T-helper 1 cell treated with Interleukin-12 subunit alpha and Interleukin-12 subunit beta and Interleukin-4 antibody, amounts not matched to agents 30 μg/mL and 1 μg/mL, for 36 hours (primary cell): ENCODE measurements around the gene KIF25.

Experiments used
- H3K27ac Mint-ChIP-seq: one replicate; pipeline ENCODE4 v1.8.0; 2021; ENCODE audit warnings: mild to moderate bottlenecking, mixed read lengths
- H3K27me3 Mint-ChIP-seq: one replicate; pipeline ENCODE4 v1.8.0; 2021; ENCODE audit warnings: low read depth, mixed read lengths
- H3K36me3 Mint-ChIP-seq: one replicate; pipeline ENCODE4 v1.8.0; 2021; ENCODE audit warnings: low read depth, mixed read lengths
- H3K4me1 Mint-ChIP-seq: one replicate; pipeline ENCODE4 v1.8.0; 2021; ENCODE audit warnings: low read depth, mixed read lengths
- H3K4me3 Mint-ChIP-seq: one replicate; pipeline ENCODE4 v1.8.0; 2021; ENCODE audit warnings: mild to moderate bottlenecking, moderate library complexity, mixed read lengths
- H3K9me3 Mint-ChIP-seq: one replicate; pipeline ENCODE4 v1.8.0; 2021; ENCODE audit warnings: mixed read lengths

Gene KIF25

GRCh38 chr6:168014428-168014827 lies 17.0 kb downstream of the KIF25 start:
- Mint-ChIP-seq H3K9me3 (peaks cover 42% of the 10 kb centered on the region), H3K36me3 (peaks cover 3% of the 10 kb centered on the region), H3K27ac (no peak overlapping the region), H3K4me3 (no peak overlapping the region), H3K27me3 (no peaks in the 10 kb centered on the region), H3K4me1 (no peaks in the 10 kb centered on the region)

DNA sequence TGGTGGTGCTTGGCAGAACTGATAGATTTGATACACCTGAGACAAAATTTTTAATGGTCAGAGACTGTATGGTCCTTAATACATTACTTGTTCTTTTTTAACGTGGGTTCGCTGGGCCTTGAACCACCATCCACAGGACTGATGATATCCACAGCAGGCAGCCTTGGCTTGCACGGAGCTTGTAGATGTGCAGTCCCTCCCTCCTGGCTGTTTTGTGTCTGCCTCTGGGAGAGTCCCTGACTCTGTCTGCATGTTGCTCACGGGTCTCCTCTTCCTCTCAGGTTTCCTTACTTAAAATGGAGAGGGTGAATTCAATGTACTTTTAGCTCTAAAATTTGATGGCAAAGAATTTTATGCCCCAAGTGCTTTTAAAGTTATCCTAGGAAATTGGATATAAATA lies 17.5 kb downstream of the KIF25 start:
- Mint-ChIP-seq H3K9me3 (peaks cover 38% of the 10 kb centered on the region), H3K36me3 (peaks cover 3% of the 10 kb centered on the region), H3K4me3 (no peak overlapping the region), H3K27ac (no peak overlapping the region), H3K27me3 (no peaks in the 10 kb centered on the region), H3K4me1 (no peaks in the 10 kb centered on the region)

DNA sequence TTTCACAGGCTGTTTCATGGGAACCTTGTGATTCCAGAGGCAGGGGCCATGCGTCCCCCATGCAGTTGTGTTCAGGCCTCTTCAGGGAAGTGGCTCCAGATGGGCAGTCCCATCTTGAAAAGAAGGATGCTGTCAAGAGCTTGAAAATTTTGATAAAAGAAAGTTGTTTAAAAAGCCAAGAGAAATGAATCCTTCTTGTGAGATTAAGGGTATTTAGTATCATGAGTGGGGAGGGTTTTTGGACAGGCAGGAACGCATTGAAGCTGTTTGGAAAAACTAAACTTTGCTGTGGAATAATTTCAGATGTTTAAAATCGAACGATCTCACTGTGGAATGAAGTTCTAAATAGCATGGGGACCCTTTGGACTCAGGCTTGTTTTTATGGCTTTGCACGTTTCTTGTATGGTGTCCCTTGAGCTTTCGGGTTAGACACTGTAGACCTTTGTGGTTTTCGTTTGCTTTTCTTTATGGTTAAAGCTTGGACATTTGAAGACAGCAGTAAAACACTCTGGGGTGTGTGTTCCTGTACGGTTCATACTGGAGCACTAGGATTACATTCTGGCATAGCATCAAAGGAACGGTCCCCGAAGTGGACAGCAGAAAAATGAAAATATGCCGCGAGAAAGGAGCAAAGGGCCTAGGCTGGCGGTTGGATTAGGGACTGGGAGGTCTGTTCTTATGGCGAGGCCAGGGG lies 18.2 kb downstream of the KIF25 start:
- Mint-ChIP-seq H3K4me3 (no peak overlapping the region), H3K9me3 (peaks cover 34% of the 10 kb centered on the region), H3K27me3 (no peaks in the 10 kb centered on the region), H3K27ac (no peak overlapping the region), H3K36me3 (peaks cover 3% of the 10 kb centered on the region), H3K4me1 (no peaks in the 10 kb centered on the region)

DNA sequence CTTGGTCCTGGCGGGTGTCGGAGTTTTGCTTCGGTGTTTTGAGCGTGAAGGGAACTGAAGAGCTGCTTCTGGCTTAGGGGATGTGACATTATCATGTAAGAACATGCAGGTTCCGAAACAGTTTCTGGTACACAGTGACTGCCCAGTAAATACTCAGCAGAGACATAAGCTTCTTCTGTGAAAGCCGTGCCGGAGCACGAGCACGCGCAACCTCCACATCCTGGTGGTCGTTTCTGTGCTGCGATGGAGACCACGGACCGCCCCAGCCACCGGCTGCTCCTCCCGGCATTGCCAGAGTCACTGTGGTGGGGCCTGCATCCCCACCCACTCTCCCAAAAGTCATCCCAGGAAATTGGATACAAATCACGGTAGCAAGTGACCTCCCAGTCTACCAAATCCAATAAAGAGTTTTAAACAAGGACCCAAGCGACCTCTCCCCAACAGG lies 18.7 kb downstream of the KIF25 start:
- H3K4me1 Mint-ChIP-seq: no peaks in the 10 kb centered on the region
- H3K9me3 Mint-ChIP-seq: peaks cover 29% of the 10 kb centered on the region
- peaks cover 3% of the 10 kb centered on the region for H3K36me3 Mint-ChIP-seq
- no peak overlapping the region for H3K27ac Mint-ChIP-seq
- no peak overlapping the region for H3K4me3 Mint-ChIP-seq
- no peaks in the 10 kb centered on the region for H3K27me3 Mint-ChIP-seq

DNA sequence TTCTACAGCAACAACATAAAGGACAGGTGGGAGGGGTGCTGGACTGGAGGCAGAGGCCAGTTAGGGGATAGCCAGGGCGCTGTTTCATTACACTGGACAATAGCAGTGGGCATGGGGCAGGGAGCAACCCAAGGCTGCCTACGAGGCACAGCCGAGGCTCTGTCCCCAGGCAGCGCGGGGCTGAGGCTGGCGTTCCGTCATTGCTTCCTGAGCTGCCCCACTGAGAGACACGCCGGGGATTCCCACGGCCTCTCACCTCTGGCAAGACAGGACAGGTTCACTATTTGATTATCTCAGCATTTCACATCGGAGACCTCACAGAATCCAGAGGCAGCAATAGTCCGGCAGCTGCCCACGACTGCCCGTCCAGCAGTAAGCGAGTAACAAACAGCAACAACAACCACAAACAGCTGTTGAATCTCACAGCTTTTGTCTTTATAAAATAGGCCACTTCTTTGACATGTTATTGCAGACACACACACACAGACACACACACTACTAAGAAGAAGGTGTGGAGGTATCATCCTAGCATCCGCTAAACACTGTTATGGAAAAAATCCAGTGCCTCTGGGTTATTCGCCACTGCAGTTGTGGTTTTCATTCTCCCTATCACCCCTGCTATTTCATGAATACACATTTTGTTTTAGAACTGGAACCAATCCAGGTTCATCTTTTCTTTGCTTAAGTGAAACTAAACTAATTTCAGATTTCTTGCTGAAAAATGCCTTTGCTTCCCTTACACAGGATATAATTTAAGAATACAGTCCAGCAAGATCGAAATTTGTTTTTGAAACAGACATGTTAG lies 19.5 kb downstream of the KIF25 start:
- Mint-ChIP-seq H3K9me3 (peaks cover 21% of the 10 kb centered on the region), H3K27ac (no peak overlapping the region), H3K27me3 (no peaks in the 10 kb centered on the region), H3K4me1 (no peaks in the 10 kb centered on the region), H3K36me3 (peaks cover under 1% of the 10 kb centered on the region), H3K4me3 (no peak overlapping the region)

DNA sequence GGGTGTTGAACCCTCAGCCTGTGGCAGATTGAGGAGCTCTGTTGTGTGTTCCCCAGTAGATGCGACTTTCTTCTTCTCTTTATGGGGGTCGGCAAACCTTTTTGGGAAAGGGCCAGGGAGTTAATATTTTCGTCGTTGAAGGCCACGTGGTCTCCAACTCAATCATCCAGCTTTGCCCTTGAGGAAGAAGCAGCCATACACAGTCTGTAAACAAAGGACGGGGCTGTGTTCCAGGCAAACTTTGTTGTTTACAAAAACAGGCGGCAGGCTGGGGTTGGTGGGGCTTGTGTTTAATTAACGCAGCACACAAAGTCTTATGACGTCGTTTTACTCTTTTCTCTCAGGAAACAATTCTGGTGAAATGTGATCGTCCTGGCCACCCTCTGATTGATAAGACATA lies 20.2 kb downstream of the KIF25 start:
- peaks cover 16% of the 10 kb centered on the region for H3K9me3 Mint-ChIP-seq
- no peak overlapping the region for H3K4me3 Mint-ChIP-seq
- no peaks in the 10 kb centered on the region for H3K36me3 Mint-ChIP-seq
- H3K27ac Mint-ChIP-seq: no peak overlapping the region
- no peaks in the 10 kb centered on the region for H3K4me1 Mint-ChIP-seq
- peaks cover 3% of the 10 kb centered on the region for H3K27me3 Mint-ChIP-seq

DNA sequence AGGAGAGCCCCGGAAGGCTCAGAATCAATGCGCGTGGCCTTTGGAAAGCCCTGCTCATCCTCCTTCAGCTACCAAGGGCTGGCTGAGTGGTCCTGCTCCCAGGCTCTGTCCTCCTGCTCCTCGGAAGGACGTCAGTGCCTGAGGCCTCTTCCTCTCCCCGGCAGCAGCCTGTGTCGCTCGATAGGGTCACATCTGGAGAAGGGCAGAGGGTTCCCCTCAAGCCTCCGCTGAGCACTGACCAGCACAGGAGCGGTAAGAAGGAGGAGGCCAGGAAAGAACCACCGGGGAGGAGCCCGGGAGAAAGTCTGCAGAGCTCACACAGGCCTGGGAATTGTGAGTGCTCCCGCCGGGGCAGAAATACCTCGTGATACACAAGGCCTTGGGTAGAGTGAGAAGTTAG lies 21.2 kb downstream of the KIF25 start:
- Mint-ChIP-seq H3K27ac (no peak overlapping the region), H3K4me3 (no peak overlapping the region), H3K27me3 (peaks cover 3% of the 10 kb centered on the region), H3K9me3 (peaks cover 16% of the 10 kb centered on the region), H3K4me1 (no peaks in the 10 kb centered on the region), H3K36me3 (no peaks in the 10 kb centered on the region)

GRCh38 chr6:168020242-168020641 lies 22.8 kb downstream of the KIF25 start:
- H3K27me3 Mint-ChIP-seq: peaks cover 3% of the 10 kb centered on the region
- no peaks in the 10 kb centered on the region for H3K36me3 Mint-ChIP-seq
- H3K4me3 Mint-ChIP-seq: no peak overlapping the region
- H3K9me3 Mint-ChIP-seq: peaks cover 10% of the 10 kb centered on the region
- no peak overlapping the region for H3K27ac Mint-ChIP-seq
- no peaks in the 10 kb centered on the region for H3K4me1 Mint-ChIP-seq

DNA sequence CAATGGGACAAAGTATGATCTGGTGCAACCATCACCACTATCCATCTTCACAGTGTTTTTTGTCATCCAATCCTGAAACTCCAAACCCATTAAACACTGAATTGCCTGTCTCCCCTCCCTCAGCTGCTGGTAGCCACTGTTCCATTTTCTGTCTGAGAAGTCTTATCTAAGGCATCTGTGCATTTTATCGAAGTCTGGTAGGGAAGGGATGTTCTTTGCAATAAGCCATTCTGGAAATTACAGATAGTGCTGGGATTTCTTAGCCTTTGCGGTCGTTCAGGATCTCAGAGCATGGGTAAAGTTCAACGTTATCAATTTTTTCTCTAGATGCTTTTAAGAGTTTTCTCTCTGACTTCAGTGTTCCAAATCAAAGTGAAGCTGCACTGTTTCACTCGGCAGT lies 24.1 kb downstream of the KIF25 start:
- Mint-ChIP-seq H3K36me3 (no peaks in the 10 kb centered on the region), H3K4me3 (no peak overlapping the region), H3K9me3 (peaks cover 6% of the 10 kb centered on the region), H3K27me3 (peaks cover 3% of the 10 kb centered on the region), H3K4me1 (no peaks in the 10 kb centered on the region), H3K27ac (no peak overlapping the region)

- Mint-ChIP-seq H3K36me3 (no peaks in the 10 kb centered on the region), H3K9me3 (peaks cover 6% of the 10 kb centered on the region), H3K27me3 (peaks cover 3% of the 10 kb centered on the region), H3K27ac (no peak overlapping the region), H3K4me1 (no peaks in the 10 kb centered on the region), H3K4me3 (no peak overlapping the region)
Measured at GRCh38 chr6:168022488-168023321, 25.2 kb downstream of the KIF25 start.

GRCh38 chr6:168024951-168025510 lies 27.6 kb downstream of the KIF25 start:
- Mint-ChIP-seq H3K36me3 (no peaks in the 10 kb centered on the region), H3K9me3 (no peaks in the 10 kb centered on the region), H3K27me3 (peaks cover 3% of the 10 kb centered on the region), H3K4me3 (no peak overlapping the region), H3K4me1 (no peaks in the 10 kb centered on the region), H3K27ac (no peak overlapping the region)

- no peak overlapping the region for H3K4me3 Mint-ChIP-seq
- H3K4me1 Mint-ChIP-seq: no peaks in the 10 kb centered on the region
- H3K36me3 Mint-ChIP-seq: no peaks in the 10 kb centered on the region
- no peak overlapping the region for H3K27ac Mint-ChIP-seq
- H3K27me3 Mint-ChIP-seq: peaks cover 3% of the 10 kb centered on the region
- no peaks in the 10 kb centered on the region for H3K9me3 Mint-ChIP-seq
Measured at GRCh38 chr6:168025831-168026710, 28.6 kb downstream of the KIF25 start.

DNA sequence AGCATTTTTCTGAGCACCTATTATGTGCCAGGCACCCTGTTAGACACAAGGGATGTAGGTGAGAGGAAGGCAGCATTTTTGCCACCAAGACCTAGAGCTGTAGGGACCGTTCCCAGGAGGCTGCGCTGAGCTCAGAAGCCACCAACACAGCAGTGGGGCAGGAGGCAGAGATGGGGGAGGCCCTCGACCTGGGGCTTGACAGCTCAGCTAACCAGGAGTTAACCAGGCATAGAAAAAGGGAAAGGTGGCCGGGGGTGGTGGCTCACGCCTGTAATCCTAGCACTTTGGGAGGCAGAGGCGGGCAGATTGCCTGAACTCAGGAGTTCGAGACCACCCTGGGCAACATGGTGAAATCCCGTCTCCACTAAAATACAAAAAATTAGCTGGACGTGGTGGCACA lies 29.5 kb downstream of the KIF25 start:
- no peaks in the 10 kb centered on the region for H3K36me3 Mint-ChIP-seq
- H3K4me1 Mint-ChIP-seq: no peaks in the 10 kb centered on the region
- no peak overlapping the region for H3K27ac Mint-ChIP-seq
- no peak overlapping the region for H3K4me3 Mint-ChIP-seq
- H3K27me3 Mint-ChIP-seq: peaks cover 3% of the 10 kb centered on the region
- H3K9me3 Mint-ChIP-seq: no peaks in the 10 kb centered on the region

DNA sequence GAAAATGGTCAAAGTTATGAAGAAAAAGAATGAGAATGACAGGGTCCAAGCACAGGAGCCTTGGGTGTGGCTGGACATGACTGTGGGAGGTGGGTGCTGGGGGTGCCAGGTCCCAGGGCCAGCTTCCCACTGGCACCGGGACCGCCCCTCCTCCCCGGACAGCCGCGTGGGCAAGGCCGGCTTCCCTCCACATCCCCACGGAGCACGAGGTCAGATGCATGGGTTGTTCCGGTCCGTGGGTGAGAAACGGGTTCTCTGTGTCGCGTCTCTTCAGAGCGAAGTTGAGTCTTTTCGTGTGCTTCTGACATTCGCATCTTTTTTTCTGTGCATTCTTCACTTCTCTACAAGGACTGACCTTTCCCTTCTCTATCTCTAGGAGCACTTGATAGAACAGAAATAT lies 30.1 kb downstream of the KIF25 start:
- Mint-ChIP-seq H3K4me1 (peaks cover 1% of the 10 kb centered on the region), H3K4me3 (no peak overlapping the region), H3K36me3 (no peaks in the 10 kb centered on the region), H3K9me3 (no peaks in the 10 kb centered on the region), H3K27ac (no peak overlapping the region), H3K27me3 (no peaks in the 10 kb centered on the region)
